H1 (cell line): Measurements from ENCODE around the gene LTB. TPM values are rescaled to one million over a fixed set of nuclear protein-coding genes. Genes with fewer than 3 reads are reported as not detected.

Experiments used
- CTCF ChIA-PET: fragments of 300-600 bp; sonication (Branson Sonifier 250); formaldehyde crosslinking; loops from one replicate; lab custom pipeline; 2021; ENCODE audit not compliant: partially characterized antibody; lab: Charles Lee
- POLR2A ChIA-PET: fragments of 300-600 bp; sonication (Branson Sonifier 250); formaldehyde crosslinking; loops from one replicate; lab custom pipeline; 2021; ENCODE audit warnings: inconsistent platforms; ENCODE audit not compliant: partially characterized antibody; lab: Charles Lee
- DNase-seq, 2 experiments: peaks; one replicate each; pipeline versions ENCODE4 v3.0.0 to v3.0.0-alpha.2; 2010 to 2022; ENCODE audit warnings: low spot score in 2 of 2, low read depth in 1 of 2, mixed read lengths in 1 of 2
- FAIRE-seq: peaks from 2 replicates; lab custom pipeline; 2011; peaks lifted over from hg19 to GRCh38; lab: Jason Lieb, UNC
- H2AFZ ChIP-seq: 2 replicates; pipeline ENCODE4 v1.8.1; 2012; ENCODE audit warnings: low read length, inconsistent platforms
- H2AK5ac ChIP-seq: 2 replicates; pipeline ENCODE4 v1.6.1; 2013; ENCODE audit warnings: low read depth, low read length
- H2BK120ac ChIP-seq: replicated peaks from 2 replicates; pipeline ENCODE3; 2013; ENCODE audit warnings: low read depth, low read length, inconsistent platforms
- H2BK12ac ChIP-seq: 2 replicates; pipeline ENCODE4 v1.6.1; 2013; ENCODE audit warnings: low read depth, low read length
- H2BK15ac ChIP-seq: 2 replicates; pipeline ENCODE4 v1.6.1; 2013; ENCODE audit warnings: low read length
- H2BK20ac ChIP-seq: 2 replicates; pipeline ENCODE4 v1.6.1; 2013; ENCODE audit warnings: low read length
- H2BK5ac ChIP-seq: 2 replicates; pipeline ENCODE4 v1.6.1; 2013; ENCODE audit warnings: low read depth, low read length
- H3K14ac ChIP-seq: 2 replicates; pipeline ENCODE4 v1.6.1; 2013; ENCODE audit warnings: inconsistent platforms; ENCODE audit not compliant: insufficient read length
- H3K18ac ChIP-seq: 2 replicates; pipeline ENCODE4 v1.6.1; 2013; ENCODE audit warnings: low read length; ENCODE audit errors: extremely low read depth
- H3K23ac ChIP-seq: 2 replicates; pipeline ENCODE4 v1.6.1; 2013; ENCODE audit warnings: inconsistent platforms; ENCODE audit not compliant: insufficient read length
- H3K23me2 ChIP-seq: 2 replicates; pipeline ENCODE4 v1.6.1; 2013; ENCODE audit warnings: low read depth, low read length
- H3K27ac ChIP-seq: 2 replicates; pipeline ENCODE4 v1.6.1; 2011; ENCODE audit warnings: low read depth, low read length, inconsistent platforms
- H3K27me3 ChIP-seq, 4 experiments: replicated peaks in 1 of 4; 1 replicate in 1 of 4; 2 replicates in 3 of 4; pipeline versions ENCODE4 v1.6.1 to v1.8.1; 2011 to 2013; ENCODE audit warnings: low read length in 3 of 4, mild to moderate bottlenecking in 3 of 4, inconsistent platforms in 2 of 4, mixed read lengths in 2 of 4, moderate library complexity in 1 of 4; ENCODE audit not compliant: control insufficient read depth in 3 of 4, insufficient read depth in 3 of 4; ENCODE audit errors: extremely low read depth in 1 of 4
- H3K36me3 ChIP-seq, 4 experiments: 2 replicates each; pipeline versions ENCODE4 v1.6.1 to v1.8.1; 2011 to 2013; ENCODE audit warnings: mild to moderate bottlenecking in 4 of 4, low read length in 3 of 4, moderate library complexity in 2 of 4, control low read depth in 1 of 4, inconsistent platforms in 1 of 4; ENCODE audit not compliant: insufficient read depth in 4 of 4, control insufficient read depth in 2 of 4
- H3K4ac ChIP-seq: replicated peaks from 2 replicates; pipeline ENCODE3; 2013; ENCODE audit warnings: low read length, low read depth, mixed read lengths, inconsistent platforms; ENCODE audit not compliant: insufficient read length
- H3K4me1 ChIP-seq, 4 experiments: replicated peaks in 1 of 4; 1 replicate in 1 of 4; 2 replicates in 3 of 4; pipeline versions ENCODE4 v1.6.1 to v1.8.1; 2011 to 2013; ENCODE audit warnings: low read length in 3 of 4, inconsistent platforms in 2 of 4, mixed read lengths in 1 of 4; ENCODE audit not compliant: insufficient read depth in 4 of 4, control insufficient read depth in 3 of 4
- H3K4me2 ChIP-seq, 2 experiments: 2 replicates each; pipeline versions ENCODE4 v1.6.1 to v1.8.1; 2011 to 2013; ENCODE audit warnings: low read depth in 2 of 2, low read length in 2 of 2, control low read depth in 1 of 2, inconsistent platforms in 1 of 2, mild to moderate bottlenecking in 1 of 2; ENCODE audit not compliant: insufficient read depth in 1 of 2
- H3K4me3 ChIP-seq, 4 experiments: fragments of 200-600, 300-600 bp in 1 of 4; sonication (generic), shearing (Covaris generic), sonication (Bioruptor Twin) in 1 of 4; 2 replicates each; pipeline versions ENCODE4 v1.5.1 to v1.8.1; 2011 to 2016; ENCODE audit warnings: low read length in 4 of 4, low read depth in 3 of 4, control low read depth in 2 of 4, inconsistent platforms in 2 of 4, mild to moderate bottlenecking in 2 of 4, mixed read lengths in 1 of 4, moderate library complexity in 1 of 4; ENCODE audit not compliant: insufficient read depth in 2 of 4; ENCODE audit errors: extremely low read depth in 1 of 4
- H3K56ac ChIP-seq: replicated peaks from 2 replicates; pipeline ENCODE3; 2013; ENCODE audit warnings: low read depth, mild to moderate bottlenecking, mixed read lengths, low read length, inconsistent platforms; ENCODE audit not compliant: insufficient read length
- H3K79me1 ChIP-seq: 2 replicates; pipeline ENCODE4 v1.6.1; 2013; ENCODE audit warnings: low read depth, low read length, control low read depth
- H3K79me2 ChIP-seq, 2 experiments: 2 replicates each; pipeline versions ENCODE4 v1.6.1 to v1.8.1; 2012 to 2013; ENCODE audit warnings: low read length in 2 of 2, mild to moderate bottlenecking in 2 of 2, inconsistent platforms in 1 of 2; ENCODE audit not compliant: insufficient read depth in 2 of 2, control insufficient read depth in 1 of 2
- H3K9ac ChIP-seq, 4 experiments: replicated peaks in 1 of 4; 1 replicate in 1 of 4; 2 replicates in 3 of 4; pipeline versions ENCODE4 v1.6.1 to v1.8.1; 2011 to 2013; ENCODE audit warnings: low read depth in 3 of 4, low read length in 3 of 4, control low read depth in 2 of 4, mild to moderate bottlenecking in 2 of 4, moderate library complexity in 2 of 4, inconsistent platforms in 1 of 4; ENCODE audit errors: extremely low read depth in 1 of 4
- H3K9me3 ChIP-seq, 2 experiments: 2 replicates each; pipeline versions ENCODE4 v1.6.1 to v1.8.1; 2012 to 2013; ENCODE audit warnings: mild to moderate bottlenecking in 2 of 2, moderate library complexity in 2 of 2, control low read depth in 1 of 2, inconsistent platforms in 1 of 2, low read depth in 1 of 2, low read length in 1 of 2, mixed read lengths in 1 of 2; ENCODE audit not compliant: insufficient read depth in 2 of 2
- H4K20me1 ChIP-seq, 2 experiments: replicated peaks in 1 of 2; 2 replicates each; pipeline versions ENCODE3 to v1.8.1; 2011 to 2013; ENCODE audit warnings: inconsistent platforms in 2 of 2, low read length in 2 of 2, mild to moderate bottlenecking in 1 of 2; ENCODE audit not compliant: insufficient read depth in 2 of 2, control insufficient read depth in 1 of 2
- H4K5ac ChIP-seq: 2 replicates; pipeline ENCODE4 v1.6.1; 2013; ENCODE audit warnings: low read length, low read depth, mixed read lengths, inconsistent platforms; ENCODE audit not compliant: insufficient read length
- H4K8ac ChIP-seq: 2 replicates; pipeline ENCODE4 v1.8.0; 2013; ENCODE audit warnings: mild to moderate bottlenecking, moderate library complexity, low read length, inconsistent platforms; ENCODE audit not compliant: insufficient read depth; ENCODE audit errors: extremely low read depth
- H4K91ac ChIP-seq: replicated peaks from 2 replicates; pipeline ENCODE3; 2013; ENCODE audit warnings: low read length, mixed read lengths, inconsistent platforms; ENCODE audit not compliant: insufficient read length
- CEBPB ChIP-seq: IDR thresholded peaks from 2 replicates; pipeline ENCODE4 v1.6.1; 2012; ENCODE audit warnings: low read depth, low read length
- FOSL1 ChIP-seq: IDR thresholded peaks from 2 replicates; pipeline ENCODE4 v1.6.1; 2011; ENCODE audit warnings: mild to moderate bottlenecking, low read depth, low read length, moderate library complexity; ENCODE audit not compliant: insufficient read depth
- KDM5A ChIP-seq: fragments of 200-600 bp; IDR thresholded peaks from 2 replicates; pipeline ENCODE4 v1.7.1; 2012; ENCODE audit warnings: mild to moderate bottlenecking, low read length, inconsistent platforms, mixed read lengths
- RAD21 ChIP-seq, 2 experiments: IDR thresholded peaks in 1 of 2; conservative IDR thresholded peaks in 1 of 2; 2 replicates each; pipeline ENCODE4 v1.6.1; 2011; ENCODE audit warnings: low read depth in 2 of 2, low read length in 2 of 2, improper control_type of control experiment in 1 of 2, inconsistent platforms in 1 of 2, mild to moderate bottlenecking in 1 of 2, moderate library complexity in 1 of 2
- TEAD4 ChIP-seq: IDR thresholded peaks from 2 replicates; pipeline ENCODE4 v1.6.1; 2012; ENCODE audit warnings: low read depth, low read length, inconsistent platforms, mixed read lengths
- WGBS, 2 experiments: shearing (Covaris generic) in 1 of 2; methylation state at CpG; one replicate each; pipeline versions ENCODE4 v1.1.6 to v1.1.7; 2013 to 2015; ENCODE audit warnings: low lambda C conversion rate in 2 of 2, mixed read lengths in 2 of 2, inconsistent platforms in 1 of 2, low coverage in 1 of 2, missing lambda C conversion rate in 1 of 2; ENCODE audit not compliant: insufficient replicate concordance in 2 of 2, insufficient coverage in 1 of 2, insufficient read length in 1 of 2; ENCODE audit errors: extremely low coverage in 1 of 2, missing lambda C conversion rate in 1 of 2; 5-methylcytosine and 5-hydroxymethylcytosine counted together
- polyA plus RNA-seq, 7 experiments: library from polyadenylated mRNA; depleted of rRNA in 3 of 7; stranded (reverse) in 5 of 7; unstranded in 2 of 7; fragments of >200 nt in 5 of 7; fragments of 200-250 nt in 2 of 7; gene quantifications; 1 replicate in 5 of 7; 2 replicates in 1 of 7; 4 replicates in 1 of 7; pipeline versions ENCODE4 v1.2.1 to v1.2.3, GENCODE V29; 2011 to 2013; ENCODE audit warnings: missing spikeins in 2 of 7, mixed read lengths in 2 of 7
- total RNA-seq: library from RNA; stranded (reverse); fragmentation: NEBNext Ultra II Directional; extraction: Animal tissue kit (Norgen Biotek cat#: 25700); gene quantifications from 2 replicates; pipeline ENCODE4 v1.2.1, GENCODE V29; 2021

LTB gene
- total and polyA plus RNA-seq, 2 of the 8 experiments (the other 6 are each of a cell fraction or from before 2014, with no cell fraction given): 0.43 to 0.47 TPM

DNA sequence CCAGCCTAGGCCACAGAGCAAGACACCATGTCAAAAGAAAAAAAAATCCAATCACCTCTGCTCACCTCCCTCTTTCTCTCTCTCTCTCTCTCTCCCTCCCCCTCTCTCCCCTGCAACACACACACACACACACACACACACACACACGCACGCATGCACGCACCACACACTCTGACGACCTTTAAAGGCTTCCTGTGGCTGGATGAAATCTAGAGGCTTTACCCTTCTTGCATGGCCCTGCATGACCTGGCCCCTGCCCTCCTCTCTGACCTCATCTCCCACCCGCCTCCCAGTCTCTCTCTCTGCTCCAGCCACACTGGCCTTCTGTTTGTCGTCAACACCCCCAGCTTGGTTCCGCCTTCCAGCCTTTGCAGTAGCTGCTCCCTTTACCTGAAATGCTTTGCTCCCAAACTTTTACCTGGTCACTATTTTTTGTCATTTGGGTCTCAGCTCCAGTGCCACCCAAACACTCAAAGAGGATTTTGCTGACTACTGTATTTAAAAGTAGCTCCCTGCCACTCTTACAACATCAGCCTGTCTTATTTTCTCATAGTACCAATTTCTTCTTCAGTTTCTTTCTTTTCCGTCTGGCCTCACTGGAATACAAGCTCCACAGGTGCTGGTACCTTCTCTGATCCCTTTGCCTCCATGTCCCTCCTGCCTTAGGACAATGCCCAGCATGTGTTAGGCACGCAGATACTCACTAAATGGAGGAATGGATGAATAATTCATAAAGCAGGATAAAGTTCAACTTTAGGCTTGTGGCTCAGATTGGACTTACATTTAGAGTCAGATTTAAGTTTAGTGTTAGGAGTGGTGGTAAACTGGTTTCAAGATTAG lies 14.5 kb downstream of the LTB start:
- H3K9me3 ChIP-seq: no peaks in the 10 kb centered on the region
- DNase-seq: no peak
- H4K8ac ChIP-seq: no peak overlapping the region
- no peak overlapping the region; the same call in 1 of the 2 replicates for H2BK5ac ChIP-seq
- H2BK15ac ChIP-seq: no peak overlapping the region; the same call in 1 of the 2 replicates
- H3K4me1 ChIP-seq: no peaks in the 10 kb centered on the region; a peak in 2 of 7 replicates
- H2BK120ac ChIP-seq: no peak overlapping the region
- H3K9ac ChIP-seq: no peak overlapping the region
- H3K4ac ChIP-seq: no peak overlapping the region
- no peak overlapping the region; a peak in 1 of 4 replicates for H3K4me2 ChIP-seq
- no peaks in the 10 kb centered on the region for H3K27me3 ChIP-seq
- H2AFZ ChIP-seq: no peak overlapping the region
- H3K14ac ChIP-seq: no peak overlapping the region
- H3K4me3 ChIP-seq: no peak overlapping the region
- no peak overlapping the region for H3K23ac ChIP-seq
- H2AK5ac ChIP-seq: no peak overlapping the region
- CTCF ChIA-PET: interaction anchor here (0.8 to 4.9 kb wide), 8 partner anchors 12 to 29 kb away, joined by 3 to 47 read pairs (median 5); partner anchors contain the start of genes LST1, LTB and NCR3
- H3K79me1 ChIP-seq: no peaks in the 10 kb centered on the region
- no peaks in the 10 kb centered on the region for H3K36me3 ChIP-seq
- no peak overlapping the region for H2BK20ac ChIP-seq
- H4K91ac ChIP-seq: no peak overlapping the region
- no peak for TF ChIP-seq RAD21 (IDR thresholded peaks at IDR 0.05 in 1 of 2, conservative IDR thresholded peaks at IDR 0.05 in 1 of 2; ENCODE audit: low read depth in 2 of 2, low read length in 2 of 2)
- no peak for TF ChIP-seq TEAD4
- TF ChIP-seq FOSL1: no peak
- no peak for TF ChIP-seq KDM5A
- no peak for TF ChIP-seq CEBPB
- H3K56ac ChIP-seq: no peak overlapping the region
- no peak overlapping the region for H4K5ac ChIP-seq
- POLR2A ChIA-PET: interaction anchor here (0.7 to 5.5 kb wide), 6 partner anchors 10 to 85 kb away, joined by 3 to 27 read pairs (median 6); partner anchors contain the start of genes BAG6 and LTB
- H3K79me2 ChIP-seq: no peaks in the 10 kb centered on the region
- peaks cover 3% of the 10 kb centered on the region; the same call in 1 of the 2 replicates for H3K23me2 ChIP-seq
- H3K27ac ChIP-seq: no peak overlapping the region
- no peaks in the 10 kb centered on the region for H4K20me1 ChIP-seq
- no peak overlapping the region for H3K18ac ChIP-seq
- 56% methylated on average over 9 of the region's 9 CpGs; no CpG with 5 or more reads in 1 of the 2 experiments for WGBS, 2 experiments
- H2BK12ac ChIP-seq: 0 out of 2 replicates have a peak overlapping the region, but pooled peaks have one; percentile 23
- no peak for FAIRE-seq
